Activated B cell treated with CpG ODN at 0.5 μM for 24 hours (primary cell): ENCODE results near the gene ASTN1. TPM values are rescaled to one million over a fixed set of nuclear protein-coding genes. Genes with fewer than 3 reads are reported as not detected.

ENCODE experiments used
- ATAC-seq: fragments of 200-7000 bp; cut with Tn5 transposase; one replicate; pipeline ENCODE4 v1.10.0; 2021; ENCODE audit warnings: low read depth, mild to moderate bottlenecking, moderate library complexity
- CTCF ChIA-PET: fragments of 350-600 bp; sonication (Branson Sonifier 250); formaldehyde crosslinking; loops from one replicate; lab custom pipeline; 2021; ENCODE audit warnings: antibody characterized with exemption; lab: Charles Lee
- POLR2A ChIA-PET: fragments of 350-600 bp; sonication (Branson Sonifier 250); formaldehyde crosslinking; loops from one replicate; lab custom pipeline; 2021; ENCODE audit warnings: antibody characterized with exemption; lab: Charles Lee
- DNase-seq: peaks from one replicate; pipeline ENCODE4 v3.0.0; 2022
- H3K27ac Mint-ChIP-seq: one replicate; pipeline ENCODE4 v1.8.0; 2020; ENCODE audit warnings: mixed read lengths
- H3K27me3 Mint-ChIP-seq: one replicate; pipeline ENCODE4 v1.8.0; 2021; ENCODE audit warnings: mixed read lengths
- H3K36me3 Mint-ChIP-seq: one replicate; pipeline ENCODE4 v1.8.0; 2021; ENCODE audit warnings: low read depth, mixed read lengths
- H3K4me1 Mint-ChIP-seq: one replicate; pipeline ENCODE4 v1.8.0; 2021; ENCODE audit warnings: mixed read lengths
- H3K4me3 Mint-ChIP-seq: one replicate; pipeline ENCODE4 v1.8.0; 2020; ENCODE audit warnings: mild to moderate bottlenecking, mixed read lengths
- H3K9me3 Mint-ChIP-seq: one replicate; pipeline ENCODE4 v1.8.0; 2020; ENCODE audit warnings: mixed read lengths
- intact Hi-C: fragments of 100-400 bp; cut with micrococcal nuclease; formaldehyde crosslinking; loops from one replicate; pipeline ENCODE4 v1.15.1; 2024
- total RNA-seq: library from RNA; stranded (reverse); gene quantifications from 2 replicates; pipeline ENCODE4 v1.2.3, GENCODE V29; 2022
- TF ChIP-seq, protein P1 (sequence below): fragments of 200-600 bp; IDR thresholded peaks from one replicate; pipeline ENCODE4 v1.8.0; 2022; ENCODE audit warnings: antibody characterized with exemption, mild to moderate bottlenecking

ASTN1 gene
- total RNA-seq, 1 donor from 2014 or later: not detected

DNA sequence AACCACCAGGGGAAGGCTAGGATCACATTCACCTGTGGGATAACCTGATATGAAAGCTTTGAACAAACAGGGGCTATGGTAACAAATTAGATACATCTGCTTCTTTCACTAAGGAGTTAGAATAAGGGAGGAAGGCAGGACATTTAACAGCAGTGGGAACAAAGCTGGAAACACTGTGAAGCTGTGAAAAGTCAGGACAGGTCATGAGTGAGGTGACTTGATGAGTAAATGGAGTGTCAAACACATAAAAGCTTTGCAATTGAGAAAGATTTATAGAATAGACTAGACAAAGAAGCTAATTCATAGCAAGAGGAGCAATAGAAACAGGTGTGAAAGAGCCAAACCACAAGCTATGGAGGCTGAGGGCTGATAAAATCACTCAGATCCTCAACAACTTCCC lies 110.0 kb downstream of the ASTN1 start:
- DNase-seq: no peak
- intact Hi-C loops: no loop called here

DNA sequence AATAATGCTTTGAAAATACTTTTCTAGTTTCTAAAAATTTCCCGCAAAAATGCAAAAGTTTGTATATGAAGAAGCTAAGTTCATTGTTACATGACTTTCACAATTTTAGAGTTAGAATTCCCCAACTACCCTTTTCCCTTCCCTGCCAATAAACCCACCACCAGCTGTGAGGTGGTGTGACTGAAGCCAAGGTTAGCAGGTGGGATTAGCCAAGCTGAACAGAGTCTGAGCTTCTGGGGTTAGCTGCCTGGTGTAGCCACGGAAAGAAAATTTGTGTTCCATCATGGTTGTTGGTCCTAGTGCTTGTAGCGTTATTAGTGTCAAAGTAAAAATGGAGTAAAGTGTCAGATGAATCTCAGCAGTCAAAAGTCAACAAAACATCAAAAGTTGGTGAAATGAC lies 110.9 kb downstream of the ASTN1 start:
- Mint-ChIP-seq H3K4me3 (no peak overlapping the region), H3K9me3 (no peaks in the 10 kb centered on the region), H3K36me3 (no peaks in the 10 kb centered on the region), H3K27me3 (no peaks in the 10 kb centered on the region), H3K4me1 (no peaks in the 10 kb centered on the region), H3K27ac (no peak overlapping the region)
- DNase-seq (no peak), ATAC-seq (no peak)
- TF ChIP-seq, protein P1, sequence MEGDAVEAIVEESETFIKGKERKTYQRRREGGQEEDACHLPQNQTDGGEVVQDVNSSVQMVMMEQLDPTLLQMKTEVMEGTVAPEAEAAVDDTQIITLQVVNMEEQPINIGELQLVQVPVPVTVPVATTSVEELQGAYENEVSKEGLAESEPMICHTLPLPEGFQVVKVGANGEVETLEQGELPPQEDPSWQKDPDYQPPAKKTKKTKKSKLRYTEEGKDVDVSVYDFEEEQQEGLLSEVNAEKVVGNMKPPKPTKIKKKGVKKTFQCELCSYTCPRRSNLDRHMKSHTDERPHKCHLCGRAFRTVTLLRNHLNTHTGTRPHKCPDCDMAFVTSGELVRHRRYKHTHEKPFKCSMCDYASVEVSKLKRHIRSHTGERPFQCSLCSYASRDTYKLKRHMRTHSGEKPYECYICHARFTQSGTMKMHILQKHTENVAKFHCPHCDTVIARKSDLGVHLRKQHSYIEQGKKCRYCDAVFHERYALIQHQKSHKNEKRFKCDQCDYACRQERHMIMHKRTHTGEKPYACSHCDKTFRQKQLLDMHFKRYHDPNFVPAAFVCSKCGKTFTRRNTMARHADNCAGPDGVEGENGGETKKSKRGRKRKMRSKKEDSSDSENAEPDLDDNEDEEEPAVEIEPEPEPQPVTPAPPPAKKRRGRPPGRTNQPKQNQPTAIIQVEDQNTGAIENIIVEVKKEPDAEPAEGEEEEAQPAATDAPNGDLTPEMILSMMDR: no peak
- POLR2A ChIA-PET: no interaction called here
- intact Hi-C loops: no loop called here
- CTCF ChIA-PET: no interaction called here

More for the DNA sequence above, 110.0 kb downstream of the ASTN1 start:
- Mint-ChIP-seq H3K27me3 (no peaks in the 10 kb centered on the region), H3K36me3 (no peaks in the 10 kb centered on the region), H3K9me3 (no peaks in the 10 kb centered on the region), H3K27ac (no peak overlapping the region), H3K4me3 (no peak overlapping the region), H3K4me1 (no peaks in the 10 kb centered on the region)
- ChIA-PET POLR2A (no interaction called here), CTCF (no interaction called here)
- TF ChIP-seq, protein P1: no peak
- no peak for ATAC-seq

DNA sequence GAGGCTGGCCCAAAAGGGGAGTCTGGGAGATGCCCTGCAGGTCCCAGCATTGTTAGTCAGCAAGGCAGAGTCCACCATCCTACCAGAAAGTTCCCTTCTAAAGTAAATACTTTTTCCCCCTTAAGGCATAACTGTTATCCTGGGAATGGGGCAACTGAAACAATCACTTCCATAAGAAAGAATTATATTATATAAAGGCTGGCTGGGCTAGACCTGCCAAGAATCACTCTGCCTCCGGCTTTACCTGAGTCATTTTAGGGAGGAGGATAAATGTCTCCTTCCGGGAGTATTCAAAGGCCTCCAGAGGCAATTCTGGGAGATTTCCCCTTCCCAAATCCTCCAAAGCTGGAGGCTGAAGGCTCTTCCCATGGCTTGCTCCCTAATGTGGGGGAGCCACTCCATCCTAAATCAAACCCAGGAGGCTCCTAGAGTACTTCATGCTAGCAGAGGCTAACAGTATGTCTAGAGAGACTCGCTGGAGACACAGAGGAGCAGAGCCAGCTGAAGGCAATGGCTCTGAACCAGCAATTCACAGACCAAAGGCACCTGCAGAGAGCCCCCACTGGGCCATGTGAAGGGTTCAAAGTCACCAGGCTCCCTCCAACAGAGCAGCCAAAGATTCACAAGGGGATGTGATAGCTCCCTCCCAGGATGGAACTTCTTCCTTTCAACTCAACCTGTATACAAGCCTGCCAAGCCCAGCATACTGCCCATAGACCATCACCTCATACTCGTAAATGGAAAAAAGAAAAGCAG lies 116.0 kb downstream of the ASTN1 start:
- ATAC-seq (no peak), DNase-seq (no peak)
- POLR2A ChIA-PET: no interaction called here
- CTCF ChIA-PET: no interaction called here
- H3K9me3 Mint-ChIP-seq: no peaks in the 10 kb centered on the region
- TF ChIP-seq, protein P1: no peak
- H3K4me3 Mint-ChIP-seq: no peak overlapping the region
- intact Hi-C loops: no loop called here
- no peaks in the 10 kb centered on the region for H3K4me1 Mint-ChIP-seq
- peaks cover 4% of the 10 kb centered on the region for H3K27me3 Mint-ChIP-seq
- H3K36me3 Mint-ChIP-seq: no peaks in the 10 kb centered on the region
- H3K27ac Mint-ChIP-seq: no peak overlapping the region

DNA sequence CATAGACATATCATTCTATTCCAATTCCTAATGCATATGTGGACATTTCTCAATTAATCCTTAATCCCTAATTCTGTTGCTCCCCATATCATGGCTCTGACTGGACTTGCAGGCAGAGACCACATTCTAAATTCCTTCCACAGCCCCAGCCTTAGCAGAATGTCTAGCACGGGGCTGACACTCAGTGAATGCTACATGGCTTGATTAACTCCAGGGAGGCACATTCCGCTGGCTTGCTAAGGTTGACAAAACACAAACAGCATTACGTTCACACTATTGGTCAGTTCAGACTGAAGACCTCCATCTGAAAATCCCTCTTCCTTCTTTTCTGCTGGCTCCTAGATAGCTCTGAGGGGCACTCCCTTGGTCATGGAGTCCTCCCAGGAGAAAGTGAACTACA lies 119.4 kb downstream of the ASTN1 start:
- no peak for DNase-seq
- Mint-ChIP-seq H3K27me3 (peaks cover 7% of the 10 kb centered on the region), H3K36me3 (no peaks in the 10 kb centered on the region), H3K4me1 (no peaks in the 10 kb centered on the region), H3K27ac (no peak overlapping the region), H3K4me3 (no peak overlapping the region), H3K9me3 (no peaks in the 10 kb centered on the region)
- no peak for ATAC-seq
- ChIA-PET POLR2A (no interaction called here), CTCF (no interaction called here)
- intact Hi-C loops: no loop called here
- TF ChIP-seq, protein P1: no peak

DNA sequence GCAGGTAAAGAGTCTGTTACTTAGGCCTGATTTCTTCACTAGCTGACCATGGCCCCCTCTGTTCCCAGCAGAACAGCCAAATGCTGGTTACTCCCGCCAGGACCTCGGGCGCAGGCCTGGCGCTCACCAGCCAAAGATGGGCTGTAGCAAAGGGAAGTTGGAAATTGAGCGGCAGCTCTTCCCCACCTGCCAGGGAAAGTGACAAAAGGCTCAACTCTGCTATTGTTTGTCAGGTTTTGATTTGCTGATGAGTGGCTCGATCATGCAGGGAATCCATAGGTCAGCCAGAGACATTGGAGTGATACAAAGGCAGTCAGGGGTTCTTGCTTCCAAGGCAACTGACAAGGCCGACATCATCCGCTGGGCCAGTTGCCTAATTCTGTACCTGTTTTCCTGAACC lies 120.1 kb downstream of the ASTN1 start:
- H3K36me3 Mint-ChIP-seq: no peaks in the 10 kb centered on the region
- H3K27me3 Mint-ChIP-seq: peaks cover 7% of the 10 kb centered on the region
- POLR2A ChIA-PET: no interaction called here
- DNase-seq (no peak), ATAC-seq (no peak)
- no peaks in the 10 kb centered on the region for H3K9me3 Mint-ChIP-seq
- intact Hi-C loops: no loop called here
- CTCF ChIA-PET: no interaction called here
- H3K4me3 Mint-ChIP-seq: no peak overlapping the region
- TF ChIP-seq, protein P1: no peak
- H3K4me1 Mint-ChIP-seq: no peaks in the 10 kb centered on the region
- H3K27ac Mint-ChIP-seq: no peak overlapping the region
